GM23248 (cell line): Measurements from ENCODE around the gene SETD9. TPM values are rescaled to one million over a fixed set of nuclear protein-coding genes. Genes with fewer than 3 reads are reported as not detected.
A peak's percentile ranks its signal among the peaks of the same experiment; 100 is the strongest.

Experiments used
- DNase-seq: peaks from one replicate; pipeline ENCODE4 v3.0.0-alpha.2; 2015
- H2AFZ ChIP-seq: fragments of 200-600 bp; sonication (generic); 2 replicates; pipeline ENCODE4 v1.6.1; 2016; ENCODE audit warnings: antibody characterized with exemption
- H3F3A ChIP-seq: fragments of 200-600 bp; sonication (generic); 2 replicates; pipeline ENCODE4 v1.6.1; 2016; ENCODE audit warnings: mild to moderate bottlenecking, antibody characterized with exemption, mixed run types; ENCODE audit not compliant: insufficient read depth
- H3K27ac ChIP-seq: fragments of 200-600 bp; sonication (generic); 2 replicates; pipeline ENCODE4 v1.5.1; 2016; ENCODE audit warnings: mild to moderate bottlenecking
- H3K27me3 ChIP-seq: fragments of 200-600 bp; sonication (generic); replicated peaks from 2 replicates; pipeline ENCODE4 v1.6.1; 2016; ENCODE audit warnings: mild to moderate bottlenecking; ENCODE audit not compliant: insufficient read depth
- H3K36me3 ChIP-seq: fragments of 200-600 bp; sonication (generic); 2 replicates; pipeline ENCODE4 v1.6.1; 2016; ENCODE audit warnings: low read depth, mild to moderate bottlenecking
- H3K4me1 ChIP-seq: fragments of 200-600 bp; sonication (generic); 2 replicates; pipeline ENCODE4 v1.6.1; 2016; ENCODE audit warnings: mild to moderate bottlenecking; ENCODE audit not compliant: insufficient read depth
- H3K4me2 ChIP-seq: fragments of 200-600 bp; sonication (generic); one replicate; pipeline ENCODE4 v1.6.1; 2016; ENCODE audit warnings: mild to moderate bottlenecking; ENCODE audit not compliant: unreplicated experiment
- H3K4me3 ChIP-seq: fragments of 200-600 bp; sonication (generic); 2 replicates; pipeline ENCODE4 v1.5.1; 2016; ENCODE audit warnings: mild to moderate bottlenecking
- H3K79me2 ChIP-seq: fragments of 200-600 bp; sonication (generic); 2 replicates; pipeline ENCODE4 v1.6.1; 2016; ENCODE audit warnings: mild to moderate bottlenecking; ENCODE audit not compliant: insufficient read depth
- H3K9ac ChIP-seq: fragments of 200-600 bp; sonication (generic); 2 replicates; pipeline ENCODE4 v1.6.1; 2016; ENCODE audit warnings: mild to moderate bottlenecking
- H3K9me2 ChIP-seq: fragments of 200-600 bp; sonication (generic); 2 replicates; pipeline ENCODE4 v1.6.1; 2016; ENCODE audit warnings: mixed run types, mild to moderate bottlenecking, moderate library complexity; ENCODE audit not compliant: insufficient read depth
- H3K9me3 ChIP-seq: fragments of 200-600 bp; sonication (generic); one replicate; pipeline ENCODE4 v1.6.1; 2017; ENCODE audit warnings: low read depth
- H4K20me1 ChIP-seq: fragments of 200-600 bp; sonication (generic); 2 replicates; pipeline ENCODE4 v1.6.0; 2016; ENCODE audit not compliant: insufficient read depth
- EZH2 ChIP-seq: fragments of 200-600 bp; sonication (generic); IDR thresholded peaks from 2 replicates; pipeline ENCODE4 v1.6.1; 2018; ENCODE audit warnings: antibody characterized with exemption, mild to moderate bottlenecking; ENCODE audit not compliant: insufficient read depth, poor library complexity, severe bottlenecking
- EZH2phosphoT487 ChIP-seq: fragments of 200-600 bp; sonication (generic); IDR thresholded peaks from 2 replicates; pipeline ENCODE4 v1.6.1; 2018; ENCODE audit warnings: antibody characterized with exemption, moderate library complexity, mild to moderate bottlenecking, low read depth; ENCODE audit not compliant: insufficient read depth
- WGBS, 2 experiments: methylation state at CpG; one replicate each; pipeline ENCODE4 v1.1.6; 2015 to 2017; ENCODE audit warnings: low lambda C conversion rate in 2 of 2, low coverage in 1 of 2; ENCODE audit errors: missing lambda C conversion rate in 2 of 2; 5-methylcytosine and 5-hydroxymethylcytosine counted together
- in situ Hi-C: fragments of 300-500 bp; cut with MboI; formaldehyde crosslinking; loops from 2 replicates; pipeline ENCODE4 v1.15.0; 2020
- polyA plus RNA-seq: library from polyadenylated mRNA; unstranded; fragments of >200 nt; fragmentation: Nextera tagmentation; extraction: Ambion mirVana; gene quantifications from 2 replicates; pipeline ENCODE4 v1.2.1, GENCODE V29; 2016
- total RNA-seq: library from RNA; depleted of rRNA; stranded (reverse); fragments of >200 nt; shearing (Covaris generic); gene quantifications from 2 replicates; pipeline ENCODE4 v1.2.3, GENCODE V29; 2014

SETD9 gene
- total and polyA plus RNA-seq, 2 experiments from 2014 or later = 13.8 to 22.5 TPM

DNA sequence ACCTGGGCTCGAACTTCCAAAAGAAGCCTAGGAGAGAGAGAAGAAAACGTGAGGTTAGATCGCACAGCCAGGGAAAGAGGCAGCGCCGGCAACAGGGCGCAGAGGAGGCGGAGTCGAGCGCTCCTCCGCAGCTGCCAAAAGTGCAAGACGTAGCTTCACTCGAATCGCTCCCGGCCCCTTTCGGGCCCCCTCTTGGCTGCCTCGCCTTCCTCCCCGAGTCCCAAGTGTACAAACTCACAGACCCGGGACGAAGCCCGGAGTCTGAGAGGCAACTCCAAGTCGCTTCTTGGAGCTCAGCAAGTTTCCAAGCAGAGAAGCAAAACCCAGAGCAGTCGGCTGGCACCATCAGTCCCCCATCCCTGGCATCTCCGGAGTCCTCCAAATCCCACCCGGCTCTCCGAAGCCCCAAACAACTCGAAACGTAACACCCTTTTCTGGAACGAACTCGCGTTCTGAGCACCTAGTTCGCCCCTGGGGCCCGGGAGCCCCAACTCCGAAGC lies 41.3 kb downstream of the SETD9 start:
- Histone ChIP-seq H3K4me3 (peak overlapping the region; percentile 84), H3K9me2 (no peaks in the 10 kb centered on the region), H4K20me1 (peaks cover 5% of the 10 kb centered on the region; the same call in 1 of the 2 replicates), H3K79me2 (peaks cover 64% of the 10 kb centered on the region), H3K9me3 (no peaks in the 10 kb centered on the region), H3K4me2 (peak overlapping the region; percentile 99), H3F3A (peaks cover 11% of the 10 kb centered on the region; the same call in 1 of the 2 replicates), H3K36me3 (peaks cover 21% of the 10 kb centered on the region), H3K9ac (peak overlapping the region; percentile 88), H3K4me1 (peaks cover 10% of the 10 kb centered on the region), H2AFZ (peak overlapping the region; percentile 75), H3K27ac (peak overlapping the region; percentile 69), H3K27me3 (peaks cover 14% of the 10 kb centered on the region; the same call in 1 of the 2 replicates)
- TF ChIP-seq EZH2phosphoT487 = no peak
- TF ChIP-seq EZH2 = no peak
- WGBS, 2 experiments = 0 to 2% methylated on average over 31 to 33 of the region's 33 CpGs
- in situ Hi-C loops = no loop called here
- DNase-seq = peak; percentile 91

DNA sequence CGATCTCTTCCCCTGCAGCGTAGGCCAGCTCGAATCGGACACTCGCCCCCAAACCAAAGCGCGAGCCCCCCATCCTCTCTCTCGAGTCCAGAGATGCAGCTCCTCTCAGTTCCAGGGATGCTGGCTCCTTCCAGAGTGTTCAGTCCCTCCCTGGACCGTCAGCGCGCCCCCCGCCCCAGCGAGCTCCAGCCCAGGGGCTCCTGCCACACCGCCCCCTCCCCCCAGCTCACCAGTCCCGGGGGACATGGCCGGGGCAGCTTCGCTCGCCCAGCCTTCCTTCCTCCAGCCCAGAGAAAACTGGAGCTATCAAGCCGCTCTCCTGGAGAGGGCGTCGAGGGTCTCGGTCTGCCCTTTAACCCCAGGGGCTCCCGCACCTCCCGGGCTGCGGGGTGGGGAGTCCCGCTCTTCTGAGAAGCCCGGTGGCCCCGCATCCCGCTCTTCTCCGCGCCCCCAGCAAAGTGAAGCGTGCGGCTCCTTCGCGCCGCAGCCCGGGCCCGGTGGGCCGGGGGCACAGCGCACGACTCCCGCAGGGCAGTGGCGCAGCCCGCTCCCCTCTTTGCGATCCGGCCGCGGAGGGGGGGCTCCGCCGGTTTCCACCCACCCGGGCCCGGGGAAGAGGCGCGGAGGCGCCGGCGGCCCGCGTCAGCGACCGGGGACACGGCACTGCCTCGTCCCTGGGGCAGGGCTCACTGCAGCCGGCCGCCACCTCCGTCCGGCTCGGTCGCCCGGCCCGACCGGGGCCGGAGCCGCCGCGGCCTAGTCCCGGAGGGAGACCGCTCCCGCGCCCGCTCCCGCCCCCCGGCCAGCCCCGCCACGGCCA lies 41.9 kb downstream of the SETD9 start:
- Histone ChIP-seq H3K27me3 (peaks cover 18% of the 10 kb centered on the region), H2AFZ (peak overlapping the region; percentile 75), H4K20me1 (peaks cover 5% of the 10 kb centered on the region; the same call in 1 of the 2 replicates), H3K4me3 (peak overlapping the region; percentile 84), H3F3A (peaks cover 11% of the 10 kb centered on the region; the same call in 1 of the 2 replicates), H3K79me2 (peaks cover 58% of the 10 kb centered on the region), H3K4me1 (peaks cover 10% of the 10 kb centered on the region), H3K36me3 (peaks cover 15% of the 10 kb centered on the region), H3K9me3 (no peaks in the 10 kb centered on the region), H3K4me2 (peak overlapping the region; percentile 99), H3K27ac (peak overlapping the region; percentile 69), H3K9me2 (no peaks in the 10 kb centered on the region), H3K9ac (peak overlapping the region; percentile 88)
- in situ Hi-C loops = no loop called here
- peak; percentile 55 for DNase-seq
- WGBS, 2 experiments = 1% methylated on average over 30 to 45 of the region's 85 CpGs
- no peak for TF ChIP-seq EZH2

DNA sequence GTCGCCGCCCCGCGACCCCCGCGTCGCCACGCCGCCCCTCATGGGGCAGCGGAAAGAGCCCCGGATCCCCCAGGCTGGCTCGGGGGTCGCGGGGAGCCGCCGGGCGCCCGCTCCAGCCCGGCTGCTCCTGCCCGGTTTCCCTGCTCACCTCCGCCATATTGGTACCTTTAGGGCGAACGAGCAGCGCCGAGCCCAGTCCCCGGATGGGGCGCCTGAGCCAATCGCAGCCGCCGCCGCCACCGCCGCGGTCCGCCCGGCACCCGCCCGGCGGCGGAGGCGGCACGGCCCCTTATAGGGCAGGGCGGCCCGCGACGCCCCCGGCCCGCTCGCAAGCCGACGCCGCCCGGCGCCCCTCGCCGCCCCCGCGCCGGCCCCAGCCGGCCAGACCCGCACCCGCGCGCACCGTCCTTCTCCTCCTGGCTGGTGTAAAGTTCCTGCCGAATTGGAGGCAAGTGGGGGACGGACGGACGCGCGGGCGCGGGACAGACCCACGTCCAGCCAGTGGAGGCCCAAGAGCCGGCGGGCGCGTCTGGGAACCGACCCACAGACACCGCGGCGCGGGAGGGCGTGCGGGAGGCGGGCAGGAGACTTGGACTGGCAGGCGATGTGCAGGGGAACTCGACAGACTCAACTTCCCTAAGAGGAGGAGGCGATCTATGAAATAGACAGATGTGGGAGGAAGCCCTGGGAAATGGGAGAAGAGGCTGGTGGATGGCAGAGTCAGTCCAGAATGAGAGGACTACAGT lies 42.7 kb downstream of the SETD9 start, which contains the start of gene MIER3:
Gene MIER3, minus strand, starts transcription at position 178 of the 746 bp plus-strand sequence. Its CDS starts 21 bp downstream, at position 157.
- Histone ChIP-seq H3K9ac (peak within 1 kb of the TSS; percentile 88), H2AFZ (peak within 1 kb of the TSS; percentile 97), H3K9me3 (no peaks in the 10 kb centered on the region), H3K4me1 (peaks cover 10% of the 10 kb centered on the region), H3F3A (peaks cover 11% of the 10 kb centered on the region; the same call in 1 of the 2 replicates), H3K9me2 (no peaks in the 10 kb centered on the region), H3K4me2 (peak within 1 kb of the TSS; percentile 99), H3K27ac (peak within 1 kb of the TSS; percentile 69), H3K4me3 (peak within 1 kb of the TSS; percentile 84), H4K20me1 (peaks cover 5% of the 10 kb centered on the region; the same call in 1 of the 2 replicates), H3K36me3 (peaks cover 10% of the 10 kb centered on the region), H3K27me3 (peaks cover 26% of the 10 kb centered on the region), H3K79me2 (peaks cover 51% of the 10 kb centered on the region)
- 1 to 2% methylated on average over 40 to 47 of the region's 89 CpGs for WGBS, 2 experiments
- in situ Hi-C loops = no loop called here
- DNase-seq = peak; percentile 94
- TF ChIP-seq EZH2 (no peak), EZH2phosphoT487 (no peak)

DNA sequence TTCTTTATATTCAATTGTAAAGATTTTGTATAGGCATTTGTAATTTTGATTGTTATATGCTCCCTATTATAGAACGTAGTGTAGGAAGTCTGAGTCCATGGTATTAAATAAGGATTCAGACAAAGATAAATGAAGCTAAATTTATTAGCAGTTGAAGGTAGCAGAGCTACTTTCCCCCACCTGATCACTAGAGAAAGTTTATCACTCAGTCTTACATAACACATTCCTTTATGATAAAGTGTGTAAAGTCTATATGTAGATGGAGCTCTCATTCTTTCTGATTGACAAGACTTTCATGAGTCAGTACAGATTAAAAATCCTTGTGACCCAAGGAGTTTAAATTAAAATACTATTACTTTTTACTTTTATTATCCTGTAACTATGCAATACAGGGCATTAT lies 44.9 kb downstream of the SETD9 start:
- Histone ChIP-seq H3F3A (peaks cover 11% of the 10 kb centered on the region; the same call in 1 of the 2 replicates), H3K27ac (no peak overlapping the region), H3K9me3 (no peaks in the 10 kb centered on the region), H3K9ac (no peak overlapping the region), H3K4me3 (no peak overlapping the region), H3K27me3 (peaks cover 46% of the 10 kb centered on the region), H3K4me2 (no peak overlapping the region), H3K4me1 (peaks cover 10% of the 10 kb centered on the region), H3K79me2 (peaks cover 29% of the 10 kb centered on the region), H3K9me2 (no peaks in the 10 kb centered on the region), H3K36me3 (no peaks in the 10 kb centered on the region; the same call in 1 of the 2 replicates), H4K20me1 (no peaks in the 10 kb centered on the region), H2AFZ (no peak overlapping the region)
- in situ Hi-C loops = no loop called here
- DNase-seq = no peak
- WGBS, 2 experiments = 87 to 92% methylated on average over 1 of the region's 1 CpG
- TF ChIP-seq EZH2 = no peak
- TF ChIP-seq EZH2phosphoT487 = no peak
